AG08395 (cell line): ENCODE results near the gene SLC25A33.

Experiments
- DNase-seq: peaks from one replicate; pipeline ENCODE4 v3.0.0; 2012; ENCODE audit warnings: mixed read lengths, low spot score

Gene SLC25A33

DNA sequence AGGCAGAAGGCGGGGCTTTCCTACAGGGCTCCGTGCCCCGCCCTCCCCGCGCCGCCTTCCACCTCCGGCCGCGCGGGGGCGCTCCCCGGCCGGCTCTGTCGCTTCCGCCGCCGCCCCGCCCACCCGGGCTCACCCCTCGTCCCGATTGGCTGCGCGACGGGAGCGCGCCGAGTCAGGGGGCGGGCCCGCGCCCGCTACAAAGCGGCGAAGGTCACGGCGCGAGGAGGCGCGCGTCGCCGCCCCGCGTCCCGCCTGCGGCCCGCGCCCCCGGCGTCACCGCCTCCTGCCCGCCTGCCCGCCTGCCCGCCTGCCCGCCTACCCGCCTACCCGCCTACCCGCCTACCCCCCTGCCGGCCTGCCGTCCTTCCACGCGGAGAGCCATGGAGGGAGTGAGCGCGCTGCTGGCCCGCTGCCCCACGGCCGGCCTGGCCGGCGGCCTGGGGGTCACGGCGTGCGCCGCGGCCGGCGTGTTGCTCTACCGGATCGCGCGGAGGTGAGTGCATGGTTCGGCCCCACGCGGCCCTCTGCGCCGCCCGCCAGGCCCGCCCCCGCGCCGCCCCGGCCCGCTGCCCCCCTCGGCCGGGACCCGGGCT lies 49.4 kb downstream of the SLC25A33 start, which contains the start of gene TMEM201:
TMEM201 (plus strand) TSS at position 361 of the 593 bp plus-strand sequence; CDS start at position 381, 20 bp downstream.
- DNase-seq: peak; percentile 98

DNA sequence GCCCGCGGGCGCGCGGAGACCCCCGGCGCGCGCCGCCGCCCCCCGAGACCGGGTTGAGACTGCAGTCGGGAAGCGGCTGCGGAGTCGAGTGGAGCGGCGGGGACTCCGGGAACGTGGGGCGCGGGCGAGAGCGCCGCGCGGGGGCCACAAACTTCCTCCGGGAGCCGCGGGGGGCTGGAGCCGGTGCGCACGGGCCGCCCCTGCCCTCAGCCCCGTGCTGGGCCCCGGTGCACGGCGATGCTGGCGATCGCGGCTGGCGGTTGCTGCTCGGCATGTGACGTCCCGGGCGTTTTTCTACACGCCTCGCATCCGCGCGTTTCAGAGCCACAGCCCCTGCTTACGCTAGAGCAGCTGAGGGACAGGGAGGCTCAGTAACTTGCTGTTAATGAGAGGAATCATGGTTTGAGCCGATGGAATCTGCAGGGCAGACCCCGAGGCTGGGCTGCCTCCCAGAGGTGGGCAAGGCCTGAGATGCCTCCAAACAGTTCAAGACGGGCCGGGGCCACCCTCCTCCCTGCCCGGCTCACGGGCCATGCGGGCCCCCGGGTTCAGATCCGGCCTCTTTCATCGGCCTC lies 50.0 kb downstream of the SLC25A33 start:
- DNase-seq: no peak

DNA sequence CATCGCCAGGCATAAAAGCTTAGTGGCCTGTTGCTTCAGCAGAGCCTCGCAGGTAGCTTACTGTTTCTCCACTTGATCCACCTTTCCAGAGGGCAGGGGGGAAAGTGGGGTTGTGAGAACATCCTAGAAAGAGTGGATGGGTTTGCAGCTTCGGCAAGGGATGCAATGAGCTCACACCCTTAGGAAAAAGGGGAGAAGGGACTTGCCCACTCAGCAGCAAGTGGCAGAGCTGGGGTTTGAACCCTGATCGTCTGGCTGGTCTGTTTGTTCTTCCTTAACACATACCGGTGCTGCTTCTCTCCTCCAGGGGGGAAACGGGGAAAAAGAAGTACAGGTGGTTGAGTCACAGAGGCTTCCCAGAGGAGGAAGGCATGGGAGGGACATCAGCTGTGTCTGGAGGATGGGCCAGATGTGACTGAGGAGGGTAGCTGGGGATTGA lies 50.5 kb downstream of the SLC25A33 start:
- no peak for DNase-seq

DNA sequence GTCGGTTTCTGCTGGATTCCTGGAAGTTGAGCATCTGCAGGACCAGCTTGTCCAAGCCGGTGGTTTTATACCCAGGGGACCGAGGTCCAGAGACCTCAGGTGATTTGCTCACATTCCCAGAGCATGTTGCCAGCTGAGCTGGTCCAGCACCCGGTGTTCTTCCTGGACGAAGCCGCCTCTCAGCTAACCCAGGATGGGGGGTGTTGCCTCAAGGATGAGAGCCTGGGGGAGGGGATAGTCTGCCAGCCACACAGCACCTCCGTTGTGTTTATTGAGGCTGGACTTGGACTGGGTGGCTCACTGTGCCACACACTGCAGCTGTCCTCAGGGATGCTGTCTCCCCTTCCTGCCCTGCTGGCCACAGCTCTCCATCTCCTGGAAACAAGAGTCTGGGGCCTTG lies 50.9 kb downstream of the SLC25A33 start:
- no peak for DNase-seq

DNA sequence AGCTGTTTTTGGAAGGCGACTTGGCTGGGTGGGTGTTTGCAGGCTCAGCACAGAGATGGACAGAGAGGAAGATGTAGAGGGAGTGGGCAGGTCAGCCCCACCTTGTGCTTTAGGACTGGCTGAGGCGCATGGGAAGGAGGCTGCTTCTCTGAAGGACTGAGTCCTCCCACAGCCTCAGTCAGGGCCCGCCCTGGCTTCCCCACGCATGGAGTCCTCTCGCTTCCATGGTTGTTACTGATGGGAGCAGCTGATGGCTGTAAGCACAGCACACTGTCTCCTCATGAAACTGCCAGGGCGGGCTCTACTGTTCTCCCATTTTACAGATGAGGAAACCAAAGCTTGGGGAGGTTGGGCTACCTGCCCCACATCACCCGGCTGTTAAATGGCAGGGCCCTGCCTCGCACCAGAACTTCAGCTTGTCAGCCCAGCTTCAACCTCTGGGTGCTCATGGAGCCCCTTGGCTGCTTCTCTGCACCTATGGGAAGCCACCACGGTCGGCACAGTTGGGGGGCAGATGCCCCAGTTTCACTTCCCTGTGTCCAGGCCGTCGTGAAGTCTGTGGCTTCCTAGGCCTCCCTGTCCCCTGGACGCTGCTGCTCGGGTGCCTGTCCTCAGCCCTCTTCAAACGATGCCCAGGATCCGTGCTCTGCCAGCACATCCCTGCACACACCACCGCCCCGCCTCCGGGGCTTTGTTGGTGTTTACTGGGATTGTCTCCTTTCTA lies 51.8 kb downstream of the SLC25A33 start:
- DNase-seq: no peak

DNA sequence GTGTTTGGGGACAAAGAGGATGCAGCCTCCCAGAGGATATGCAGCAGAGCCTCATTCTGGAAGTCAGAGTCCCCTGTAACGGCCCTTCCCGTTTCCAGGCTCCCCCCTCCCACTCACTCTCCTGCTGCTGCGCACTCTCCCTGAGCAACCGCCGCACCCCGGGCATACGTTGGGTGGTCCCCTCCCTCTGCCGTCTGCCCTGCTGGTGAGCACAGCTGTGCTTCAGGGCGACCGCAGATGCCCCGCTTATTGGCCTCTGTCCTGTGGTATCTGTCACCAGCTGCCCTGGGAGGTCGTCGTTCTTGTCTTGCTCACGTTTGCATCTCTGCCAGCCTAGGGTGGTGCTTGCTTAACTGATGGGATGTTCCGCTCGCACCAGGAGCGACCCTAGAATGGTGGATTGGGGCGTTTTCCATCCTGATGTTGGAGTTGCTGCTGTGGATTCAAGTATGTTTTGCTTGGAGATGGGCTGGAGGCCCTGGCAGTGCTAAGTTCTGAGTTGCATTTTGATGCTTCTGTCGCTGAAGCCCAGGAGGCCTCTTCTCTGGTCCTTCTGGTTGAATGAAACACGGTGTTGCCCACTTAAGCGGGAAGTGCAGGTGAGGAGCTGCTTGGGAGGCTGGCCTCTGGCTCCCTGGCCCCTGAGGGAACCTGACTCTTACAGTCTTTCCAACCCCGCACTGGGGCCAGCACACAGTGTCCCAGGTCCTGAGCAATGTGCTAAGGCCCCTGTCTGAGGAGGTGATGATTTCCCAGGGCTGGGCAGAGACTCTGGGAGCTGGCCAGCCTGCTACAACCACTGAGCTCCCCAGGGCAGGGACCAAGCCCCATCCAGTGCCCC lies 52.6 kb downstream of the SLC25A33 start:
- no peak for DNase-seq

DNA sequence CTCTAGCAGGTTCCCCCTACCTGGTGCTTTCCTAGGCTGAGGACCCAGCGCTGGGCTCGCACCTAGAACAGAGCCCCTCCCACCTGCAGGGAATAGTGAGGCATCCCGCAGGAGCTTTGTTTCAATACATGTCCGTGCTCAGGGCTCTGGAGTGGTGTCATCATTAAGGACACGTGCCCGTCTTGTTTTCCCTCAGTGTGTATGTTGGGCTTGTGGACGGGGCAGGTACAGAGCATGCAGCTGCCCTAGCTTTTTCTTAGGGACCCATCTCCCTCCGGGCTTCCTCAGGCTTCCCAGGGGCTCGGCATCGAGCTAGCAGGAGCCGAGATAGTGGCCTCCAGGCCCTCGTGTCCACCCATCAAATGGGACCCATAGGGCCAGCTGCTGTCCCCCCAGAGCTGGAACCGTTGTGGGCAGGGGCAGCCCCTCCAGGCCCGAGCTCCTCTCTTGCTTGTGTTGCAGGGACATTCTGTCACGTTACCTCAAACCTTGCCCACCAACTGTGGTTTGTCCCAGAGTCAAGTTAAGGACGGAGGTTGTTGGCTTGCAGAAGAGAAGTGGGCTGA lies 53.3 kb downstream of the SLC25A33 start:
- DNase-seq: no peak

DNA sequence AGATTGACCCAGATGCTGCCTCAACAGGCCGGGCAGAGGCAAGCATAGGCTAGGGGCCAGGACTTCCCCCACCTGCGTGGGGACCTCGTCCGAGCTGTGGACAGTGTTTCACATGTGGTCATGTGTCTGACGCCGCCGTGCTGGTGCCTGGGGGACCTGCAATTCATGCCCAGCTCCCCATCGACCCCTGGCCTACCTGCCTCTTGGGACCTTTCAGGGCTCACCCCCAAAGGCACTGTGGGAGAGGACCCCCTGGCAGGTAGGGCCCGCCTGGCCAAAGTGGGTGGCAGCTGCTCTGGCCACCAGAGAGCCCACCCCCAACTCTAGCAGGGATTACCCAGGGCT lies 53.9 kb downstream of the SLC25A33 start:
- DNase-seq: no peak

DNA sequence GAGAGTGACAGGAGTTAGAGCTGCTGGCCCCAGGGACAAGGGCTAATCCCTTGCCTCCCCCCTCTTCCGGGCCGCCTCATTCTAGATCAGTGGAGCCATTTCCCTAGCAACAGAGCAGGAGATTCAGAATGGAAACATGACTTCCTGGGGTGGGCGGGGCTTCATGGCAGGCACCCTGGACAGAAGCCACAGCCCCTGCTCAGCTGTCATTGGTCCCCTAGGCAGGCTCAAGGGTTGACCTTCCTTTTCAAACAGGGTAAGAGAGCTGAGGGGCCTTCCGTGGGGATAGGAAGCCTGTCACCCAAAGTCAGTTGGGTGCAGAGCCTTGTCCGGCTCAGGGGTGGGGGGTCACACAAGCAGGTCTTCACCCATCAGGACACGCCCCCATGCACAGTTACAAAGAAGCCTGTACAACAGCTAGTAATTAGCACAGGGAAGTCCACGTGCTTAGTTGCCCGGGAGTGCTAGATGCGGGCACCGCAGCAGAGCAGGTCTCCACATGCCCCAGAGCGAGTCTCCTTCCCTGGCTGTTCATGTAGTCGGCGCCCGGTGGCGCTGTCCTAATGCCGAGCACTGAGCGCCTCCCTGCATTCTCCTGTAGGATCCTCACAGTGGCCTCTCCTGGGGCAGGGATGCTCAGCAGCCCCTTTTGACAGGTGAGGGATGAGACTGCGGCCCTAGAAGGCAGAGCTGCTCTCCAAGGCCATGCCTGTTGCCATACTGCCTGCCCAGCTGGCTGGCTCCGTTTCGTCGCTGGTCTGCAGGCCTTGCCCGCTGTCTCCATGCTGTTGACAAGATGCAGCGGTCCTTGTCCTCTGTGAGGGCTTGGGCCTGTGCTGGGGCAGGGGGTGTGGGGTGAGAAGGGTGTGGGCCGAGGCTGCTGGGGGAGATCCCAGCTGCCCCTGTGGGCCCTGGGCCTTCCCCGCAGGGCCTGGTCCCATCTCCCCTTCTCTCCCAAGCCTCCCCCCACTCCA lies 54.5 kb downstream of the SLC25A33 start:
- peak; percentile 74 for DNase-seq

DNA sequence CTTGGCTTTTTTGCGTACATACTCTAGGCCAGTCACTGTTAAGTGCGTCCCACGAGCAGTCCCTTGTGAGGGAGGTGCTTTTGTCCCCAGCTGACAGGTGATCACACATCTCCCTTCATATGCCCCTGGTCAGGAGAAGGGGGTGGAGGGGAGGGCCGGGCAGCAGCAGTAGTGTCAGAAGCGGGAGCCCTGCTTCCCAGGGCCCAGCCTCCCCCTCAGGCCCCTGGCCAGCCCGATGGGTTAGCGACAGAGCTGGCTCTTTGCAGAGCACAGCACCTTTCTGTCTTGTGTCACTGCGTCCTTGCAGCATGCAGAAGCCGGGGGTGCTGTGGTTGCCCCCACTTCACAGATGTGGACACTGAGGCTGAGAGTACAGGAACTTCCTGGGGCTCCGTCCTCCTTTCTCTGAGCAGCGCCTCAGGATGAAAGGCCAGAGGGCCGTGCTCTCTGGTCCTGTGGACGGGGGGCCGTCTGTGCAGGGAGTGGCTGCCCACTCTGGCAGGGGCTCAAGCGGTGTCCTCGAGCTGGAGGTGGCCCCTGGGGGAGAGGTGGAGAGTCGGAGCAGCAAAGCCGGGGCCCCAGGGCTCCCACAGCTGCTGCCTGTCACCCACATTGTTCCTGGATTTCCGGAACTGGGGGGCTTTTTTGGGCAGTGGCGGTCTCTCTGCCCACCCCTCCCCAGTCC lies 55.3 kb downstream of the SLC25A33 start:
- no peak for DNase-seq

DNA sequence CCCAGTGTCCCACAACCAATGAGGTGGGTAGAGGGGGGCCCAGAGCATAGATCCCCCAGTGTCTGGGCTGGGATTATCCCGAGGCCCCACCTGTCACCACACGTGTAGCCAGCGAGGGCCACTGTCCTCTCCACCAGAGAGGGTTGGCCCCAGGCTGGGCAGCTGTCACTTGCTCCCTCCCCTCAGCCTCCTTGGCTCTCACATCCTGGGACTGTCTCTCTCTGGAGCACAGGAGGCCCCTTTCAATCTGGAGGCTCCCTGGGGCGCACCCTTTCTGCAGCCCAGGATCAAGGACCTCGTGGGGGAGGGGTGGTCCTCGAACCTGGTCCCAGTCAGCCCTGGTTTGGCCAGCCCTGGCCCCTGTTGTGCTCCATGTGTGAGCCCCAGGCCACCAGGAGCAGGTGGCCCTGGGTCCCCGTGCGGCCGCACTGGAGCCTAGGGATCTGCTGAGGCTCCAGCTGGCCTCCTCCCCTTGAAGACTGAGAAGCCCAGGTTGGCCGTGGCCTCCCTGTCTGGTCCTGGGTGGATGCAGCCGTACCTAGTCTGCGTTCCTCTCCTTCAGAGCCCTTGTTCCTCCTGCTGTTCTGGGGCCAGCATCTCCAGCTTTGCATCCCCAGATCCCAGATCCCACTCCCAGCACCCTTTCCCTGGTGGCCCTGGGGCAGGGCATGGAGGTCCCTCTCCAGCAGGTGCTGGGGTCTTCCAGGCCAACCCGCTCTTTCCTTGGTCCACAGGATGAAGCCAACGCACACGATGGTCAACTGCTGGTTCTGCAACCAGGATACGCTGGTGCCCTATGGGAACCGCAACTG lies 56.1 kb downstream of the SLC25A33 start:
- no peak for DNase-seq

DNA sequence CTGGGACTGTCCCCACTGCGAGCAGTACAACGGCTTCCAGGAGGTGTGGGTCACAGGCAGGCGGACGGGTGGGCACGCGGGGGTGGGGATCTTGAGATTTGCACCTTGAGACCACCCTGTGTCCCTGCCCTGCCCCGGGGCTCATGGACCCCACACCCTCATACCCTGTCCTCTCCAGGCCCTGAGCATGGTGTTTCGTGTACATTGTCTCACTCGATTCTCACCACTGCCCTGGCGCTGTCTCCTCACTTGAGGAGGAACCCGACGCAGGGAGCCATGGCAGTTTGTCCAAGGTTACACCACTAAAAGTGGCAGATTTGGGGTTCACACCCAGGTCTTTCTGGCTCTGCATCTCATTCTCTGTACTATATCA lies 56.7 kb downstream of the SLC25A33 start:
- no peak for DNase-seq

DNA sequence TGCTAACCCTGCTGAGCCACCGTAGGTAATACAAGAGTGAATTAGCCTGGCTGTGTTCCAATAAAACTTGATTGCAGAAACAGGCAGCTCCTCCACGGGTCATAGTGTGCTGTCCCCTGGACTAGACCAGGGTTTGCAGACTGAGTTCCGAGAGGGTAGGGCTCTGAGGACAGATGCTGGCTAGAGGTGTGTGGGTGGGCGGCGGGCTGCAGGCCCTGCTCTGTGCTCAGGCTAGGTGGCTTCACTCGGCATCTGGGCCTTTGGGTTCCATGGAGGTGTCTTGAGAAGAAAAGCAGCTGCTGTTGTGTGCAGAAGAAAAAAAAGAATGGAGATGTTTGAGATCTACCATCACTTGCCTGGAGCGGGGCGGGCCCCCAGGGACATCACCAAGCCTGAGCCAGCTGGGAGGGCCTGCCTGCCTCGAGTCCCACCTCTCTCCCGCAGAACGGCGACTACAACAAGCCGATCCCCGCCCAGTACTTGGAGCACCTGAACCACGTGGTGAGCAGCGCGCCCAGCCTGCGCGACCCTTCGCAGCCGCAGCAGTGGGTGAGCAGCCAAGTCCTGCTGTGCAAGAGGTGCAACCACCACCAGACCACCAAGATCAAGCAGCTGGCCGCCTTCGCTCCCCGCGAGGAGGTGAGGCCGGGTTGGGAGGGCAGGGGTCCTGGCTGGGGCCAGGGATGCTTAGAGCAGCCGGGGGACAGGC lies 57.3 kb downstream of the SLC25A33 start:
- no peak for DNase-seq

DNA sequence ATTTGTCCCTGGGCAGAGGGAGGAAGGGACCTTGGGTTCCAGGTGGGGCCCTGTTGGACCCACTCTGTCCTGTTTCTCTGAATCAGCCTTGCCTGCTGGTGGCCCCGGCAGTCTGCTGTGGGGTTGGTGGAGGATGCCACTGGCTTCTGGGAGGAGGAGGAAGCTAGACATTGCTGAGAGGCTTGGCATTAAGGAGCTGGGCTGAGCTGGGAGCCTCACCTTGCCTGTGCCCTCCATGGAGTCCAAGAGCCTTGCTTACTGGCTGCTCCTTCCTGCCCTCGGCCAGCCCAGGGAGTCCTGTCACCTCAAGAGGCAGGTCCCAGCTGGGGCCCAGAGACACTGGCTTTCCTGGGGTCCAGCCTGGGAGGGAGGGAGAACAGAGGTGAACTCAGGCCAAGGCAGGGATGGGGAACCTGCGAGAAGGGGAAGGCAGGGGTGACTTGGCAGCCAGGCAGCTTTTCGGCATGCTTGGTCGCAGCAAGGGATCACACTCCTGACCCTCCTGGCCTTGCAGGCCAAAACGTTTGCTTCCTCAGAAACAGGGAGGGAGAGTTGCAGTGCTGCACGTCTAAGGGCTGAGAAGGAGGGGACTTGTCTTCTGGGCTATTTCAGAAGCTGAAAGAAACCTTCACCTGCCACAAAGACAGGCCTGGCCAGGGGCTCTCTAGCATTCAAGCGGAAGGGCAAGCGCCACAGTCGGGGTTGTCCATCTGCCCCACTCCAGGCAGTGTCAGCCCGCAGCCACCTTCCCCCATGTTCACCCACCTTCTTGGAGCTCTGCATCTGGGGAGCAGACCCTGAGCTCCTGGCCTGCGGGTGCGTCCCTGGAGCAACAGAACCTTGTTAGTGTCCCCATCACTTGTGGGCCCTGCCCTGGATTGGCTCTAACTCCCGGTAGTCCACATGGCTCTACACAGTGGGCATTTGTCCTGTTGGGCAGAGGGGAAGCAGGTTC lies 58.4 kb downstream of the SLC25A33 start:
- no peak for DNase-seq

DNA sequence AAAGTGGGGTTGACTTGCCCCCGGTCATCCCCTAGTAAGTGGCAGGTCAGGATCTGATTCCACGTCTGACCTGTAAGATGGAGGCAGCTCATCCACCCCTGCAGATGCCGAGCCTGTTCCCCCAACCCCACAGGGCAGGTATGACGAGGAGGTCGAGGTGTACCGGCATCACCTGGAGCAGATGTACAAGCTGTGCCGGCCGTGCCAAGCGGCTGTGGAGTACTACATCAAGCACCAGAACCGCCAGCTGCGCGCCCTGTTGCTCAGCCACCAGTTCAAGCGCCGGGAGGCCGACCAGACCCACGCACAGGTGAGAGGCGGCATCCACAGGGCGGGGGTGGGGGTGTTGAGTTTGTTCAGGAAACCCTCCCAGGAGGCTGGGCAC lies 59.0 kb downstream of the SLC25A33 start:
- no peak for DNase-seq

DNA sequence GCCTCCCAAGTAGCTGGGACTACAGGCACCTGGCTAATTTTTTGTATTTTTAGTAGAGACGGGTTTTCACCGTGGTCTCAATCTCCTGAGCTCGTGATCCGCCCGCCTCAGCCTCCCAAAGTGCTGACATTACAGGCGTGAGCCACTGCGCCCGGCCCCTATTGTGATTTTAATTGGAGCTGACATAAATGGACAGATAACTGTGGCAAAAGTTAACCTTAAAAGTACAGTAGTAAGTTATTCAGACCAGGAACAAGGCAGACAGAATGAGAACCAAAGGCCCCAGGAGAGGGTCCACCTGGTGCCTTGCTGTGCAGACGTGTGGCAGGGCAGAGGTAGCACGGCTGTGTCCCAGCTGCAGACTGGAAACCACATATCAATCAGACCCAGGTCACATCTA lies 60.5 kb downstream of the SLC25A33 start:
- DNase-seq: no peak

DNA sequence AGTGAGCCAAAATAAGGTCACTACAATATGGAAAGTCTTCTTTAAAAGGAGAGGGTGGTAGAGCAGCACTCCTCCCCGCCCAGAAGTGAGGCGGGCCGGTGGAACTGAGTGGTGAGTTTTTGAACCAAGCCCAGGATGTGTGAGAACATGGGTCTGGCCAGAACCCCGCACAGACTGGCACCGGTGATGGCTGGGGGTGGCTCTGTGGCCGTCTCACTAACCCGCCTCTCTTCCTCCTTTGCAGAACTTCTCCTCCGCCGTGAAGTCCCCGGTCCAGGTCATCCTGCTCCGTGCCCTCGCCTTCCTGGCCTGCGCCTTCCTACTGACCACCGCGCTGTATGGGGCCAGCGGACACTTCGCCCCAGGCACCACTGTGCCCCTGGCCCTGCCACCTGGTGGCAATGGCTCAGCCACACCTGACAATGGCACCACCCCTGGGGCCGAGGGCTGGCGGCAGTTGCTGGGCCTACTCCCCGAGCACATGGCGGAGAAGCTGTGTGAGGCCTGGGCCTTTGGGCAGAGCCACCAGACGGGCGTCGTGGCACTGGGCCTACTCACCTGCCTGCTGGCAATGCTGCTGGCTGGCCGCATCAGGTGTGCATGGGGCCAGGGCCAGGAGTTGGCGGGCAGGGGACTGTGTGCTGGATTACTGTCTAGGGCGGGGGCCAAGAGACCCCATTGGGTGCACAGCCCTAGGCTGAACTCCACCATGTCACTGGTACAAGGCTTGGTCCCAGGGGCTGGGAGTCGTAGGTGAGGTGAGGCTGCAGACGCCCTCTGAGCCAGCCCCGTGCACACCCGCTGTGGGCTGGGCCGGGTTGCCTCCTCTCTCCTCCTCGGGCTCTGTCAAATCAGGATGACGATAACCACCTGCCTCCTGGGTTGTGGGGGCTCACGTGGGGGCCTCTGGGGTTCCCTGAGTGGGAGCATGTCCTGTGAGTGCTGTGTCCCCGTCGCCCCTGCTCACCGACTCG lies 61.9 kb downstream of the SLC25A33 start:
- no peak for DNase-seq
